Liver (tissue), 3 donors: ENCODE data around the gene VAPB.

Experiments
- ATF3 ChIP-seq: IDR thresholded peaks from 2 replicates; pipeline ENCODE4 v1.6.1; 2016; ENCODE audit warnings: antibody characterized with exemption
- CTCF ChIP-seq: fragments of 150-350 bp; IDR thresholded peaks from 2 replicates; pipeline ENCODE4 v1.5.1; 2017; ENCODE audit warnings: improper control_type of control experiment, low read depth, low read length; ENCODE audit not compliant: missing input control
- FOXA2 ChIP-seq: IDR thresholded peaks from 2 replicates; pipeline ENCODE4 v1.6.1; 2016; ENCODE audit warnings: antibody characterized with exemption
- GABPA ChIP-seq, 2 donors: IDR thresholded peaks in 1 of 2; conservative IDR thresholded peaks in 1 of 2; 2 replicates each; pipeline ENCODE4 v1.6.1; 2016; ENCODE audit warnings: antibody characterized with exemption in 2 of 2, mild to moderate bottlenecking in 1 of 2, moderate library complexity in 1 of 2
- HNF4G ChIP-seq: IDR thresholded peaks from 2 replicates; pipeline ENCODE4 v1.6.1; 2016; ENCODE audit warnings: antibody characterized with exemption
- JUND ChIP-seq, 2 donors: IDR thresholded peaks; 2 replicates each; pipeline ENCODE4 v1.6.1; 2016; ENCODE audit warnings: antibody characterized with exemption in 2 of 2
- NR2F2 ChIP-seq: IDR thresholded peaks from 2 replicates; pipeline ENCODE4 v1.6.1; 2016; ENCODE audit warnings: antibody characterized with exemption
- RAD21 ChIP-seq, 2 donors: IDR thresholded peaks; 2 replicates each; pipeline ENCODE4 v1.6.1; 2016; ENCODE audit warnings: antibody characterized with exemption in 2 of 2, mild to moderate bottlenecking in 2 of 2
- RXRA ChIP-seq, 2 donors: IDR thresholded peaks; 2 replicates each; pipeline ENCODE4 v1.6.1; 2017 to 2018; ENCODE audit warnings: antibody characterized with exemption in 2 of 2, mild to moderate bottlenecking in 1 of 2
- SP1 ChIP-seq: IDR thresholded peaks from 2 replicates; pipeline ENCODE4 v1.6.1; 2018; ENCODE audit warnings: antibody characterized with exemption, mild to moderate bottlenecking
- TAF1 ChIP-seq: conservative IDR thresholded peaks from 2 replicates; pipeline ENCODE4 v1.6.1; 2016; ENCODE audit warnings: antibody characterized with exemption, mild to moderate bottlenecking
- YY1 ChIP-seq: IDR thresholded peaks from 2 replicates; pipeline ENCODE4 v1.6.1; 2016; ENCODE audit warnings: antibody characterized with exemption, mild to moderate bottlenecking
- TF ChIP-seq, protein P1 (sequence below): IDR thresholded peaks from 2 replicates; pipeline ENCODE4 v1.6.1; 2016; ENCODE audit warnings: antibody characterized with exemption, mild to moderate bottlenecking
- TF ChIP-seq, protein P2 (sequence below): IDR thresholded peaks from 2 replicates; pipeline ENCODE4 v1.6.1; 2016; ENCODE audit warnings: antibody characterized with exemption
- donor health status: healthy.
- donor health status: healthy.

DNA sequence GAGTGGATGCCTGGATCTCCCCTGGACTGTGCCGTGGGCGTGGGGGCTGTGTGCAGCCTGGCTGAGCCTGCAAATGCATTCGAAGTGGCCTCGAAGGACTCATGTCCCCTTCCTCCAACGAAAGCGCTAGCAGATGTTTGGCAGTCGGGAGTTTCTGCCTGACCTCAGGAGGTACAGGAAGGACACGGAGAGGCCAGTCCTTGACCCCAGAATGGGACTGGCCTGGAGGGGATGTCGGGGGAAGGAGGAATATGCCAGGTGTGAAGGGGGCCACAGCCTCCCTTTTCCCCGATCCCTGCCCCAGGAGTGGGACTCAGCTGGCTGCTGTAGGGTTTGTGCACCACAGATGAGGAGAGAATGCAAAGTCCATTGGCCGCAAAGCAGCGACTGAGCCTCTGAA, 80.6 kb downstream of the VAPB start:
- TF ChIP-seq RAD21 (IDR thresholded peaks at IDR 0.05) (no peak), CTCF (no peak), NR2F2 (no peak), ATF3 (no peak), TAF1 (no peak), JUND (IDR thresholded peaks at IDR 0.05) (no peak), YY1 (no peak), FOXA2 (no peak), SP1 (no peak), RXRA (IDR thresholded peaks at IDR 0.05) (no peak), GABPA (IDR thresholded peaks at IDR 0.05 in 1 of 2, conservative IDR thresholded peaks at IDR 0.05 in 1 of 2) (no peak), HNF4G (no peak)
- TF ChIP-seq, protein P1, sequence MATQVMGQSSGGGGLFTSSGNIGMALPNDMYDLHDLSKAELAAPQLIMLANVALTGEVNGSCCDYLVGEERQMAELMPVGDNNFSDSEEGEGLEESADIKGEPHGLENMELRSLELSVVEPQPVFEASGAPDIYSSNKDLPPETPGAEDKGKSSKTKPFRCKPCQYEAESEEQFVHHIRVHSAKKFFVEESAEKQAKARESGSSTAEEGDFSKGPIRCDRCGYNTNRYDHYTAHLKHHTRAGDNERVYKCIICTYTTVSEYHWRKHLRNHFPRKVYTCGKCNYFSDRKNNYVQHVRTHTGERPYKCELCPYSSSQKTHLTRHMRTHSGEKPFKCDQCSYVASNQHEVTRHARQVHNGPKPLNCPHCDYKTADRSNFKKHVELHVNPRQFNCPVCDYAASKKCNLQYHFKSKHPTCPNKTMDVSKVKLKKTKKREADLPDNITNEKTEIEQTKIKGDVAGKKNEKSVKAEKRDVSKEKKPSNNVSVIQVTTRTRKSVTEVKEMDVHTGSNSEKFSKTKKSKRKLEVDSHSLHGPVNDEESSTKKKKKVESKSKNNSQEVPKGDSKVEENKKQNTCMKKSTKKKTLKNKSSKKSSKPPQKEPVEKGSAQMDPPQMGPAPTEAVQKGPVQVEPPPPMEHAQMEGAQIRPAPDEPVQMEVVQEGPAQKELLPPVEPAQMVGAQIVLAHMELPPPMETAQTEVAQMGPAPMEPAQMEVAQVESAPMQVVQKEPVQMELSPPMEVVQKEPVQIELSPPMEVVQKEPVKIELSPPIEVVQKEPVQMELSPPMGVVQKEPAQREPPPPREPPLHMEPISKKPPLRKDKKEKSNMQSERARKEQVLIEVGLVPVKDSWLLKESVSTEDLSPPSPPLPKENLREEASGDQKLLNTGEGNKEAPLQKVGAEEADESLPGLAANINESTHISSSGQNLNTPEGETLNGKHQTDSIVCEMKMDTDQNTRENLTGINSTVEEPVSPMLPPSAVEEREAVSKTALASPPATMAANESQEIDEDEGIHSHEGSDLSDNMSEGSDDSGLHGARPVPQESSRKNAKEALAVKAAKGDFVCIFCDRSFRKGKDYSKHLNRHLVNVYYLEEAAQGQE: no peak
- TF ChIP-seq, protein P2, sequence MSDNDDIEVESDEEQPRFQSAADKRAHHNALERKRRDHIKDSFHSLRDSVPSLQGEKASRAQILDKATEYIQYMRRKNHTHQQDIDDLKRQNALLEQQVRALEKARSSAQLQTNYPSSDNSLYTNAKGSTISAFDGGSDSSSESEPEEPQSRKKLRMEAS: no peak
